Right kidney (tissue), 1 donor: ENCODE results near the gene ZNF606.
"Not testable (repeated sequence)": the region's sequence is repeated elsewhere in the genome, so short reads cannot be mapped to it uniquely, and the experiment has no call there.

Experiments used
- DNase-seq: peaks from one replicate; pipeline ENCODE4 v3.0.0-alpha.2; 2016

Gene ZNF606

GRCh38 chr19:58020129-58020528, 17.5 kb upstream of the ZNF606 start:
- no peak for DNase-seq

GRCh38 chr19:58014141-58014540, 11.5 kb upstream of the ZNF606 start:
- no peak for DNase-seq

GRCh38 chr19:58010507-58010906, 7.9 kb upstream of the ZNF606 start:
- no peak for DNase-seq

GRCh38 chr19:58009666-58010301, 7.2 kb upstream of the ZNF606 start:
- DNase-seq, result peak; percentile 87

GRCh38 chr19:58009301-58009665, 6.7 kb upstream of the ZNF606 start:
- no peak for DNase-seq

- DNase-seq, result not testable (repeated sequence)
Observed at GRCh38 chr19:58008877-58009276, 6.3 kb upstream of the ZNF606 start.

GRCh38 chr19:58007285-58007684, 4.7 kb upstream of the ZNF606 start:
- no peak for DNase-seq

- no peak for DNase-seq
Observed at GRCh38 chr19:58003174-58003828, 681 bp upstream of the ZNF606 start.

GRCh38 chr19:58001895-58002369, 688 bp downstream of the ZNF606 start:
- DNase-seq, result no peak

GRCh38 chr19:58000677-58001076, 1.9 kb downstream of the ZNF606 start:
- DNase-seq, result no peak

- no peak for DNase-seq
Observed at GRCh38 chr19:57992841-57993240, 9.8 kb downstream of the ZNF606 start.

GRCh38 chr19:57978586-57979289, 23.9 kb downstream of the ZNF606 start:
- DNase-seq, result no peak

GRCh38 chr19:57974434-57974833, 28.2 kb downstream of the ZNF606 start, which contains the start of gene C19orf18:
TSS of gene C19orf18 (minus strand) at chr19:57974534. CDS start at chr19:57974432, 102 bp downstream.
- no peak for DNase-seq

GRCh38 chr19:57964761-57965160, 37.9 kb downstream of the ZNF606 start:
- DNase-seq, result no peak

GRCh38 chr19:57961785-57962184, 40.8 kb downstream of the ZNF606 start:
- DNase-seq, result no peak

- no peak for DNase-seq
Observed at GRCh38 chr19:57954996-57955395, 47.6 kb downstream of the ZNF606 start.

GRCh38 chr19:57949702-57950101, 52.9 kb downstream of the ZNF606 start:
- no peak for DNase-seq

- DNase-seq, result no peak
Observed at GRCh38 chr19:57949296-57949695, 53.3 kb downstream of the ZNF606 start.

GRCh38 chr19:57947419-57948134, 55.0 kb downstream of the ZNF606 start, which contains the start of gene ZNF256:
TSS of gene ZNF256 (minus strand) at chr19:57947706. CDS start at chr19:57947474, 232 bp downstream.
- peak; percentile 82 for DNase-seq

GRCh38 chr19:57947088-57947418, 55.6 kb downstream of the ZNF606 start:
- DNase-seq, result no peak

- no peak for DNase-seq
Observed at GRCh38 chr19:57946316-57946715, 56.3 kb downstream of the ZNF606 start.

GRCh38 chr19:57941593-57941992, 61.0 kb downstream of the ZNF606 start:
- no peak for DNase-seq

- DNase-seq, result no peak
Observed at GRCh38 chr19:57935731-57936130, 66.9 kb downstream of the ZNF606 start.
